Renal pelvis (tissue), 4 donors: ENCODE results near the gene GPR137C. TPM values are rescaled to one million over a fixed set of nuclear protein-coding genes. Genes with fewer than 3 reads are reported as not detected.
A peak's percentile ranks its signal among the peaks of the same experiment; 100 is the strongest.
"Not testable (repeated sequence)": the region's sequence is repeated elsewhere in the genome, so short reads cannot be mapped to it uniquely, and the experiment has no call there.

Experiments
- DNase-seq: peaks from one replicate; pipeline ENCODE4 v3.0.0-alpha.2; 2013
- polyA plus RNA-seq, 3 donors: library from polyadenylated mRNA; unstranded; fragments of 120-200 nt; gene quantifications; one replicate each; pipeline ENCODE4 v1.2.1, GENCODE V29; 2013; ENCODE audit not compliant: insufficient read length in 3 of 3

The GPR137C gene
- polyA plus RNA-seq, 3 donors: 6.2 to 9.9 (median 9.4) TPM

GRCh38 chr14:52553671-52554575 lies 1.3 kb downstream of the GPR137C start:
- DNase-seq: peak; percentile 93

GRCh38 chr14:52558688-52559087 lies 6.1 kb downstream of the GPR137C start:
- no peak for DNase-seq

GRCh38 chr14:52563120-52563519 lies 10.5 kb downstream of the GPR137C start:
- no peak for DNase-seq

GRCh38 chr14:52568454-52568853 lies 15.8 kb downstream of the GPR137C start:
- DNase-seq: not testable (repeated sequence)

GRCh38 chr14:52575858-52576257 lies 23.2 kb downstream of the GPR137C start:
- no peak for DNase-seq

GRCh38 chr14:52583544-52583943 lies 30.9 kb downstream of the GPR137C start:
- DNase-seq: no peak

- DNase-seq: no peak
Measured at GRCh38 chr14:52589646-52590045, 37.0 kb downstream of the GPR137C start.

- DNase-seq: no peak
Measured at GRCh38 chr14:52590318-52590717, 37.7 kb downstream of the GPR137C start.

- DNase-seq: no peak
Measured at GRCh38 chr14:52596320-52596719, 43.7 kb downstream of the GPR137C start.

- DNase-seq: no peak
Measured at GRCh38 chr14:52596861-52597260, 44.2 kb downstream of the GPR137C start.

- DNase-seq: no peak
Measured at GRCh38 chr14:52598568-52598967, 45.9 kb downstream of the GPR137C start.

GRCh38 chr14:52599974-52600373 lies 47.3 kb downstream of the GPR137C start:
- DNase-seq: no peak

- no peak for DNase-seq
Measured at GRCh38 chr14:52602131-52602530, 49.5 kb downstream of the GPR137C start.

GRCh38 chr14:52607061-52607460 lies 54.4 kb downstream of the GPR137C start:
- DNase-seq: no peak

GRCh38 chr14:52609445-52610044 lies 56.9 kb downstream of the GPR137C start:
- DNase-seq: no peak

GRCh38 chr14:52610187-52610586 lies 57.6 kb downstream of the GPR137C start:
- no peak for DNase-seq

GRCh38 chr14:52618602-52619001 lies 66.0 kb downstream of the GPR137C start:
- no peak for DNase-seq

GRCh38 chr14:52619687-52620086 lies 67.1 kb downstream of the GPR137C start:
- no peak for DNase-seq

- no peak for DNase-seq
Measured at GRCh38 chr14:52640137-52640536, 87.5 kb downstream of the GPR137C start.

GRCh38 chr14:52641745-52642144 lies 89.1 kb downstream of the GPR137C start:
- no peak for DNase-seq

GRCh38 chr14:52649511-52649910 lies 96.9 kb downstream of the GPR137C start:
- DNase-seq: no peak

GRCh38 chr14:52650774-52651173 lies 98.1 kb downstream of the GPR137C start:
- DNase-seq: no peak

GRCh38 chr14:52656905-52657304 lies 104.3 kb downstream of the GPR137C start:
- no peak for DNase-seq
